Keratinocyte (primary cell): ENCODE data around the gene SCD5. TPM values are rescaled to one million over a fixed set of nuclear protein-coding genes. Genes with fewer than 3 reads are reported as not detected.

ENCODE experiments used
- DNase-seq: peaks from one replicate; pipeline ENCODE4 v3.0.0-alpha.2; 2011; ENCODE audit warnings: low read depth, missing footprints, low spot score
- FAIRE-seq: peaks from 2 replicates; lab custom pipeline; 2011; peaks lifted over from hg19 to GRCh38; lab: Jason Lieb, UNC
- H2AFZ ChIP-seq: 2 replicates; pipeline ENCODE4 v1.6.0; 2012; ENCODE audit warnings: low read length, control low read depth, inconsistent platforms; ENCODE audit not compliant: control insufficient read depth
- H3K27ac ChIP-seq: 2 replicates; pipeline ENCODE4 v1.5.1; 2011; ENCODE audit warnings: low read length; ENCODE audit not compliant: control insufficient read depth, insufficient read depth
- H3K27me3 ChIP-seq: 3 replicates; pipeline ENCODE4 v1.6.0; 2011; ENCODE audit warnings: low read length; ENCODE audit not compliant: control insufficient read depth, insufficient read depth; ENCODE audit errors: extremely low read depth
- H3K36me3 ChIP-seq, 2 experiments: 2 replicates in 1 of 2; 3 replicates in 1 of 2; pipeline ENCODE4 v1.5.1; 2011; ENCODE audit warnings: low read length in 2 of 2, mild to moderate bottlenecking in 1 of 2; ENCODE audit not compliant: control insufficient read depth in 2 of 2, insufficient read depth in 2 of 2; ENCODE audit errors: extremely low read depth in 1 of 2
- H3K4me1 ChIP-seq: 3 replicates; pipeline ENCODE4 v1.5.1; 2011; ENCODE audit warnings: low read length; ENCODE audit not compliant: control insufficient read depth, insufficient read depth; ENCODE audit errors: extremely low read depth
- H3K4me2 ChIP-seq: 3 replicates; pipeline ENCODE4 v1.6.0; 2011; ENCODE audit warnings: low read depth, low read length; ENCODE audit not compliant: control insufficient read depth, insufficient read depth; ENCODE audit errors: extremely low read depth
- H3K4me3 ChIP-seq, 3 experiments: fragments of 200-600 bp in 1 of 3; sonication (generic) in 1 of 3; 2 replicates in 2 of 3; 3 replicates in 1 of 3; pipeline ENCODE4 v1.5.1; 2011 to 2016; ENCODE audit warnings: low read length in 3 of 3, mild to moderate bottlenecking in 3 of 3, control low read depth in 2 of 3, inconsistent platforms in 1 of 3, low read depth in 1 of 3, mixed read lengths in 1 of 3, mixed run types in 1 of 3, moderate library complexity in 1 of 3; ENCODE audit not compliant: control insufficient read depth in 2 of 3, insufficient read depth in 2 of 3; ENCODE audit errors: extremely low read depth in 1 of 3
- H3K79me2 ChIP-seq: 2 replicates; pipeline ENCODE4 v1.6.0; 2012; ENCODE audit warnings: low read length; ENCODE audit not compliant: control insufficient read depth, insufficient read depth
- H3K9ac ChIP-seq: 3 replicates; pipeline ENCODE4 v1.6.0; 2011; ENCODE audit warnings: low read length; ENCODE audit not compliant: control insufficient read depth, insufficient read depth; ENCODE audit errors: extremely low read depth
- H3K9me1 ChIP-seq: 3 replicates; pipeline ENCODE4 v1.6.0; 2011; ENCODE audit warnings: low read length; ENCODE audit not compliant: control insufficient read depth, insufficient read depth; ENCODE audit errors: extremely low read depth
- H3K9me3 ChIP-seq: 2 replicates; pipeline ENCODE4 v1.5.1; 2012; ENCODE audit warnings: low read depth, low read length; ENCODE audit not compliant: control insufficient read depth
- H4K20me1 ChIP-seq: 3 replicates; pipeline ENCODE4 v1.6.0; 2011; ENCODE audit warnings: low read length; ENCODE audit not compliant: control insufficient read depth, insufficient read depth; ENCODE audit errors: extremely low read depth
- EZH2 ChIP-seq: IDR thresholded peaks from one replicate; pipeline ENCODE4 v1.6.1; 2012; ENCODE audit warnings: inconsistent platforms, mild to moderate bottlenecking, low read length, moderate library complexity
- dilution Hi-C: fragments of 300-500 bp; cut with MboI; formaldehyde crosslinking; loops from one replicate; pipeline ENCODE4 v1.7.0; 2020; ENCODE audit warnings: low sequenced_read_pairs; ENCODE audit not compliant: extremely low pct_ligation_motif_present
- polyA plus RNA-seq, 5 experiments: library from polyadenylated mRNA; depleted of rRNA in 3 of 5; stranded (reverse) in 3 of 5; stranded (forward) in 1 of 5; unstranded in 1 of 5; fragments of >200 nt; gene quantifications; 1 replicate in 1 of 5; 2 replicates in 3 of 5; 3 replicates in 1 of 5; pipeline versions ENCODE4 v1.2.1 to v1.2.3, GENCODE V29; 2011 to 2012; ENCODE audit warnings: missing spikeins in 2 of 5, low read depth in 1 of 5, low replicate concordance in 1 of 5
- TF ChIP-seq, protein P1 (sequence below), 3 experiments: IDR thresholded peaks in 1 of 3; conservative IDR thresholded peaks in 1 of 3; optimal IDR thresholded peaks in 1 of 3; 2 replicates in 2 of 3; 3 replicates in 1 of 3; pipeline versions ENCODE3 to v1.5.1; 2011; ENCODE audit warnings: low read length in 3 of 3, mild to moderate bottlenecking in 3 of 3, moderate library complexity in 2 of 3, control low read depth in 1 of 3, inconsistent platforms in 1 of 3; ENCODE audit not compliant: insufficient read depth in 2 of 3; ENCODE audit errors: extremely low read depth in 1 of 3

The SCD5 gene
- polyA plus RNA-seq, 1 donor (not counting 4 experiments of a cell fraction or from before 2014, with no cell fraction given) = 39.4 TPM

DNA sequence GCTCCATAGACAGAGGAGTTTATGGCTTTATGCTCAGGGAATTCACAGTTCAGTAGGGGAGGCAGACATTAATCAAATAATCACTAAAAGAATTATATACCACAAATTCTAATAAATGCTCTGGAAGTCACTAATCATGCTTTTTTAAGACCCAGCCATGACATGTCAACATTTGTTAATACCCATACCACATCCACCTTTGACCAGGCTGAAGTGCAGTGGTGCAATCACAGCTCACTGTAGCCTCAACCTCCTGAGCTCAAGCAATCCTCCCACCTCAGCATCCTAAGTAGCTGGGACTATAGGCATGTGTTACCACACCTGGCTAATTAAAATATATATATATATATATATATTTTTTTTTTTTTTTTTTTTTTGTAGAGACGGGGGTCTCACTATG is 12.8 kb upstream of the SCD5 start:
- H3K27me3 ChIP-seq = no peaks in the 10 kb centered on the region
- no peaks in the 10 kb centered on the region for H4K20me1 ChIP-seq
- H3K9me1 ChIP-seq = no peaks in the 10 kb centered on the region
- no peak for DNase-seq
- no peak overlapping the region for H2AFZ ChIP-seq
- no peak overlapping the region for H3K4me2 ChIP-seq
- no peak overlapping the region for H3K9ac ChIP-seq
- H3K36me3 ChIP-seq = no peaks in the 10 kb centered on the region
- TF ChIP-seq, protein P1, sequence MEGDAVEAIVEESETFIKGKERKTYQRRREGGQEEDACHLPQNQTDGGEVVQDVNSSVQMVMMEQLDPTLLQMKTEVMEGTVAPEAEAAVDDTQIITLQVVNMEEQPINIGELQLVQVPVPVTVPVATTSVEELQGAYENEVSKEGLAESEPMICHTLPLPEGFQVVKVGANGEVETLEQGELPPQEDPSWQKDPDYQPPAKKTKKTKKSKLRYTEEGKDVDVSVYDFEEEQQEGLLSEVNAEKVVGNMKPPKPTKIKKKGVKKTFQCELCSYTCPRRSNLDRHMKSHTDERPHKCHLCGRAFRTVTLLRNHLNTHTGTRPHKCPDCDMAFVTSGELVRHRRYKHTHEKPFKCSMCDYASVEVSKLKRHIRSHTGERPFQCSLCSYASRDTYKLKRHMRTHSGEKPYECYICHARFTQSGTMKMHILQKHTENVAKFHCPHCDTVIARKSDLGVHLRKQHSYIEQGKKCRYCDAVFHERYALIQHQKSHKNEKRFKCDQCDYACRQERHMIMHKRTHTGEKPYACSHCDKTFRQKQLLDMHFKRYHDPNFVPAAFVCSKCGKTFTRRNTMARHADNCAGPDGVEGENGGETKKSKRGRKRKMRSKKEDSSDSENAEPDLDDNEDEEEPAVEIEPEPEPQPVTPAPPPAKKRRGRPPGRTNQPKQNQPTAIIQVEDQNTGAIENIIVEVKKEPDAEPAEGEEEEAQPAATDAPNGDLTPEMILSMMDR (optimal IDR thresholded peaks at IDR 0.05 in 1 of 3, IDR thresholded peaks at IDR 0.05 in 1 of 3, conservative IDR thresholded peaks at IDR 0.05 in 1 of 3; ENCODE audit: extremely low read depth in 1 of 3, insufficient read depth in 2 of 3, low read length in 3 of 3) = no peak
- H3K27ac ChIP-seq = no peak overlapping the region
- dilution Hi-C loops = no loop called here
- no peak overlapping the region for H3K4me3 ChIP-seq
- H3K79me2 ChIP-seq = no peaks in the 10 kb centered on the region
- FAIRE-seq = no peak
- H3K9me3 ChIP-seq = no peaks in the 10 kb centered on the region
- no peaks in the 10 kb centered on the region for H3K4me1 ChIP-seq

DNA sequence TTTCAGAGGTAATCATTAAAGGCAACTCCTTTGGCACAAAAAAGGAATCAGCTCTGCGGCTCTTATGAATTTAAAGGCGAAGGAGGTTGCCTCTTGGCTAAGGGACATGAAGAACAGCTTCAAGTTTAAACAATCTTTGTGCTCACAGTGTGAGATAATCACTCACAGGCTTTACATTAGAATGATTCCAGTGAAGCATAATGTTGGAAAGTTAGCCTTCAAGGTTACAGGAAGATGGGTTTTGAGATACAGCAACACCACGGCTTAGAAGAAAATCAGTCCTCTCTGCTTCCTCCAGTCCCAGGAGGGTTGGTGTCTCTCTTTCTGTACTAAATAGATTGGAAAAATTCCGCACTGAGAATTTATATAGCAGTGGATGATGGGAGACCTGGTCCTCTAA is 11.6 kb upstream of the SCD5 start:
- H3K9ac ChIP-seq = no peak overlapping the region
- no peak overlapping the region for H3K4me3 ChIP-seq
- H3K27me3 ChIP-seq = no peaks in the 10 kb centered on the region
- H3K9me1 ChIP-seq = no peaks in the 10 kb centered on the region
- TF ChIP-seq, protein P1 (optimal IDR thresholded peaks at IDR 0.05 in 1 of 3, IDR thresholded peaks at IDR 0.05 in 1 of 3, conservative IDR thresholded peaks at IDR 0.05 in 1 of 3; ENCODE audit: extremely low read depth in 1 of 3, insufficient read depth in 2 of 3, low read length in 3 of 3) = no peak
- no peak for TF ChIP-seq EZH2
- H2AFZ ChIP-seq = no peak overlapping the region
- no peaks in the 10 kb centered on the region for H4K20me1 ChIP-seq
- no peak overlapping the region for H3K27ac ChIP-seq
- DNase-seq (no peak), FAIRE-seq (no peak)
- dilution Hi-C loops = no loop called here
- no peaks in the 10 kb centered on the region for H3K79me2 ChIP-seq
- H3K4me1 ChIP-seq = no peaks in the 10 kb centered on the region
- no peaks in the 10 kb centered on the region for H3K9me3 ChIP-seq
- H3K36me3 ChIP-seq = no peaks in the 10 kb centered on the region
- H3K4me2 ChIP-seq = no peak overlapping the region
